ENCODE results near the gene ZBTB7C.
"Not testable (repeated sequence)": the region's sequence is repeated elsewhere in the genome, so short reads cannot be mapped to it uniquely, and the experiment has no call there.

Gene ZBTB7C

DNA sequence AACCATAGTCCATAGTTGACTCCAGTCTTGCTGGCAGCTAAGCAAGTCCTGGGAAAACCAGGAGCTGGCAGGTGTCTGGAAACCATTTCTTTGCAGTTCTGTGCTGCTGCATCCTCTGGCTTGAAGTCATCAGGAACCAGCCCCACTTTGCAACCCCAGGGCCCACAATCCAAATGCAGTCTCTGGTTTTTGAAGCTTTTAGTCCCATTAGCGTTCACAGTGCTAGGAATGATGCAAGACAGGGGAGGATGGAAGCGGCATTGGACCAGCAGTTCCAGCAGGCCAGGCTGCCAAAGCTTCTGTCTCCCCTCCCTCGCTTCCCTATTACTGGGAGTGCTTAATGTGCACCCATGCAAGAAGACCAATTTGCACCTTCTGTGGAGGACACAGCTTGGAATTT lies 106.4 kb downstream of the ZBTB7C start:
- DNase-seq (ENCODE audit: low read depth in 2 of 2), result no peak

DNA sequence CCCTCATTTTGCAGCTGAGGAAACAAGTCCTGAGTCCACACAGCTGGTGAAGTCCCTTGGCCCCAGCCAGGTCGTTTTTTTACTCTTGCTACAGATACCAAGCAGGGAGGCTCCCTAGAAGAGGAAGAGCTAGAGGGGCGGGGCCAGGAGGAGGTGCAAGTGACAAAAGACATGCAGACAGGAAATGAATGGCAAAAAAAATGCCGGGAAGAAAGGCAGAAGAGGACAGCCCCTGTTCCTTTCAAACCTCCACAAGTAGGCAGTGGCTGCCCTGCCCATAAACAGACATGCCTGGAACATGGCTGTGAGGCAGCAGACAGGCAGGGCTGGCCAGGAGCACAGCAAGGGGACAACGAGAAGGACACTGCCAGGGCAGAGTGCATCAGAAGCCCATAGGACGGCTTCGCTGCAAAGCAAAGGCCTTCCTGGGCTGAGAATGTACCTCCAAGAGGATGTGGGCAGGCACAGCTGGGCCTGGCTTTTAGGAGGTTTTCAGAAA lies 108.7 kb downstream of the ZBTB7C start:
- no peak for DNase-seq (ENCODE audit: low read depth in 2 of 2)

DNA sequence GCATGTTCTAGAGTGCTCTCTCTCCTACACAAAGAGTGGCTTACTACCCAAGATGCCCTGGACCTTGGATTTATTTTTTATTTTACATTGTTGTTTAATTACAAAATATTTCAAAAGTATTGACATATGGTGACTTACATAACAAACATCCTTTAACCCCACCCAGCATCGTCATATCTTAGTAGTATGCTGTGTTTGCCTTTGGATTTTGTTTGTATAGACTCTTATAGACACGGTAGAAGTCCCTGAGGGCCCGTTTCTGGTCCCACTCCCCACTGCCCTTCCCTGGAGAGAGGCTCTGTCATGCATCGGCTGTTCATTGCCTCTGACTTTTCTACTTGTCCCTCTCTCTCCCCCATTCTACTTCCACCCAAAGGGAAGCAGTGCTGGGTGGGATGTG lies 112.0 kb downstream of the ZBTB7C start:
- DNase-seq (ENCODE audit: low read depth in 2 of 2), result no peak

DNA sequence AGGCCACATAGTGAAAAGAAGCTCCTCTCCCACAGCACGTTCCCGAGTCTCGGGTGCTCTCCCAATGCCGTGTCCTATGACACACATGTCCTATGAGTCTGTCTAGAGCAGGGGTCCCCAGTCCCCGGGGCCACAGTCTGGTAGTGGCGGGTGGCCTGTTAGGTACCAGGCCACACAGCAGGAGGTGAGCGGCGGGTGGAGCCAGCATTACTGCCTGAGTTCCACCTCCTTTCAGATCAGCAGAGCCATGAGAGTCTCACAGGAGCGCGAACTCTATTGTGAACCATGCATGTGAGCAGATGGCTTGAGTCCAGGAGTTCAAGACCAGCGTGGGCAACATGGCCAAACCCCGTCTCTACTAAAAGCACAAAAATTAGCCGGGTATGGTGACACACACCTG lies 112.6 kb downstream of the ZBTB7C start:
- DNase-seq (ENCODE audit: low read depth in 2 of 2), result no peak

DNA sequence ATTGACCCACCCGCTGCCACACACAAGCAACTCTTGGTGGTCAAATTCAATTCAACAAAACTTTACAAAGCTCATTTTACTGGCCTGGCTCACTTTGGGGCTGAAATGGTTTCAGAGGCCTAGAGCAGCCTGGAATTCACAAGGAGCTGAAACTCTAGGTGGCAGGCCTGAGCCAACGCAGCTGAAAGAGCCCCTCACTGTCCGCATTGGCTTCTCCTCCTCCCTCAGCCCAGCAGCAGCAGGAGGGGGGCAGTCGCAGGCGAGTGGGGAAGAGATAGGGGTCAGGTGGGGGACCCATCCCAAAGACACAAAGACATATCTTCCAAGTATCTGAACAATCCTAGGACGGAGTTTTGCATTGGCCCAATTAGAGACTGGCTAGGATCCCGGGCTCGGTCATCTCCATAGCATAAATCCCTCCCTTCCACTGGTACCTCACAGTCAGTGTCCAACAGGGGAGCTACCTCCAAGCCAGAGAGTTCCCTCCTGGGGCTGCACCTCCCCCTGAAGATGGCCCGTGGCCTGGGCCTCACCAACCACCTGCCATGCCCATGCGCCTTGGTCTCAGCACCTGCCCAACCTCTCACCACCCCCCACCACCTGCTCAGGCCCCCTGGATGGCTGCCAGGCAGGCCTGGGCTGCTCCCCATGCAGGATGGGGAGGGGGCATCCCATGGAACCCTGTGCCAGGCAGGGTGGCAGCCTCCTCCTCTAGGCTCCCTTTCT lies 113.4 kb downstream of the ZBTB7C start:
- DNase-seq (ENCODE audit: low read depth in 2 of 2), result no peak

DNA sequence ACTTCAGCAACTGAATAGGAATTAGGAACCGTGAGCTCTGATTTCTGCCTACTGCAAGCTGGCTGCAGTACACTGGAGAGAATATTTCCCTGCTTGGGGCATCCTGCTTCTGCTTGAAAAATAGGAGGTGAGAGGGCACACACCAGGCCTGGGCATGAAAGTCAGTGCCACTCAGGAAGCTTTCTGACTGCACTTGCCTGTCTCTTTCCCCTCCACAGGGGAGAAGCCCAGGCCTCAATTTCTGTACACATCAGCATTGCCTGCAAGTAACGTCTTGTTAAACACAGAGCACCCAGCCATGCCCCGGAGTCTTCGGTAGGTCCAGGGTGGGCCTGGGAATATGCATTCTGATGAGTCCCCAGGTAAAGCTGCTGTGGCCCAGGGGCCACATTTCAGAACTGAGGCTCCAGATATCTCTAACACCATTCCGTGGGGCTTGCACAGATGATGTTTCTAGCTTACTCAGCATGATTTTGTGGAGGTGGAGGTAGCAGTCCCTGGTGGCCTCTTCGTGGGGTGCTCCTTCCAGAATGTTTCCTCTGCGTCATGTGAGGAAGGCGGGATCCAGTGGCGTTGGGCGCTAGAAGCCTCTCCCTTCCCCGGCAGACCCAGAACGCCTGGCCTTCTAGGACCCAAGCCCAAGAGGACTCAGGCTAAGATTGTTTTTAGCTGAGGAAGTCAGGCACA lies 114.1 kb downstream of the ZBTB7C start:
- no peak for DNase-seq (ENCODE audit: low read depth in 2 of 2)

DNA sequence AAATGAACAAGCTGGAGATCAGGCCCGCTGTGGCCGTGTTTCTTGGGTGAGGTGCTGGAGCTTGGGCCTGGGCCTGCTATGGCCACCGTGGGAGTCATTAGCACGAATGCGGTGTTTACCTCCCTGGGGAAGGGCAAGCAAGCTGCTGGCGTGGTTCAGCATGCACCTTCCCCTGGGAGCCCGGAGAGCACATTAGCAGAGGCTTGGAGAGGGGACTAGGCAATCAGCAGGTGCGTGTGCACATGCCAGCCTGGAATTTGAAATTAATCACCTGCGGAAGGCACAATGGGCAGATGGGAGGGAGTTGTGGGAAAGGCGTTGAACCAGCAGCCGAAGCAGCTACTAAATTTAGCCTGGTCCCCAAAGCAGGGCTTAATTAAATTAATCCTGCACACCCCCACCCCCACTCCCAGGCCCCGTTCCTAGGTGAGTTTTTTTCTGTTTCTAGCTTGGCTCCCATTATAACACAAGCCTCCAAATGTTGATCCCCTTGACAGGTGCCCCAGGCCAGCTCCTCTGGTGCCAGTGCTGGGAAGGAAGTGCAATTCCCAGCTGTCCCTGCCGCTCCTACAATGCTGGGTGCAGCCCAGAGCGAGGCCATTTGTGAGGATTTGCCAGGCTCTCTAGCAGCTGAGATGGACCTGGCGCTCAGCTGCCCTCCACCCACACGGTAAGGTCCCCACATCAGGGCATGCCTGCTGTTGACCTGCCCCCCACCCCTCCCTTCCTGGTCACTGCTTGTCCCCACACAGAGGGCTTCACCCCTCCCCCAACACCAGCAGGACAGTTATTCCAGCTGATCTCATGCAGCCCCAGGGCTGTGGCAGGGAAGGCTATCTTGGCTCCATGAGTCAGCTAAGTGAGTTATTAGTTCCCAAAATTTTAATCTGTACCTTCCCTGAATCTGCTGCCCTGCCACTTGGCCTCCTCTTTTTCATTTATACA lies 115.0 kb downstream of the ZBTB7C start:
- no peak for DNase-seq (ENCODE audit: low read depth in 2 of 2)

DNA sequence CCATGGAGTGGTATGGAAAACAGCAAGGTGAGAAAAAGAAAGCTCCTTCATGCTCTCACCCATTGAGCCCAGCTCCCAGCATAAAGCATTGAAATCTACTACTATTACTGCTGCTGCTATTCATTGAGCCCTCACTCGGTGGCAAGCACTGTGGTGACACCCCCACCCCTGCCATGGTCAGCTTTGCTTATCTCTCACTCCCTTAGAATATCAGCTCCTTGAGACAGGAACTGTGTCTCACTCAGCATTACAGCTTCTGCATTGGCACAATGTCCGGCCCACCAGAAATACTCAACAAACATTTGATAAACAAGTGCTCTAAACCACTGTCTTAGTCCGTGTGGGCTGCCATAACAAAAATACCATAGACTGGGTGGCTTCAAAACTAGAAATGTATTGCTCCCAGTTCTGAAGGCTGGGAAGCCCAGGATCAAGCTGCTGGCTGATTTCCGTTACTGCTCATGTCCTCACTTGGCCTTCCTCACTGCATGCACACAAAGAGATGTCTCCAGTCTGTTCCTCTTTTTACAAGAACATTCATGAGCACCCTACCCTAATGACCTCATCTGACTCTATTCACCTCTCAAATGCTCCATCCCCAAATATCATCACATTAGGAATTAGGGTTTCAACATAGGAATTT lies 116.3 kb downstream of the ZBTB7C start:
- DNase-seq (ENCODE audit: low read depth in 2 of 2), result no peak

DNA sequence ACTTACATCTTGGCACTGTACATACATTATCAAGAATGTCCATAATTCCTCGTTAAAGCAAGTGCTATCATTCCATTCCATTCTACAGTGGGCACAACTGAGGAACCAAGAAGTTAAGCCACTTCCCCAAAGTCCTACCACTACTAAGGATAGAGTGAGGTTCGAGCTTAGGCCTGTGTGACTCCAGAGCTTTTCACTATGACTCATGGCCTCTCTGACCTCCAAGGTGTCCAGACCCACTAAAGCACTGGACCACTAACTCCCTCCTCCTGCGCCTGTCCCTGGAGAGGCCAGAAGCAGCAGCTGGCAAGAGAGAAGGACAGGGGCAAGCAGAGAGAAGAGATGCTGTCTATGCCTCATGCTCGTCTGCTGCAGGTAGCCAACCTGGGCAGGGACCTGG lies 117.0 kb downstream of the ZBTB7C start:
- no peak for DNase-seq (ENCODE audit: low read depth in 2 of 2)

DNA sequence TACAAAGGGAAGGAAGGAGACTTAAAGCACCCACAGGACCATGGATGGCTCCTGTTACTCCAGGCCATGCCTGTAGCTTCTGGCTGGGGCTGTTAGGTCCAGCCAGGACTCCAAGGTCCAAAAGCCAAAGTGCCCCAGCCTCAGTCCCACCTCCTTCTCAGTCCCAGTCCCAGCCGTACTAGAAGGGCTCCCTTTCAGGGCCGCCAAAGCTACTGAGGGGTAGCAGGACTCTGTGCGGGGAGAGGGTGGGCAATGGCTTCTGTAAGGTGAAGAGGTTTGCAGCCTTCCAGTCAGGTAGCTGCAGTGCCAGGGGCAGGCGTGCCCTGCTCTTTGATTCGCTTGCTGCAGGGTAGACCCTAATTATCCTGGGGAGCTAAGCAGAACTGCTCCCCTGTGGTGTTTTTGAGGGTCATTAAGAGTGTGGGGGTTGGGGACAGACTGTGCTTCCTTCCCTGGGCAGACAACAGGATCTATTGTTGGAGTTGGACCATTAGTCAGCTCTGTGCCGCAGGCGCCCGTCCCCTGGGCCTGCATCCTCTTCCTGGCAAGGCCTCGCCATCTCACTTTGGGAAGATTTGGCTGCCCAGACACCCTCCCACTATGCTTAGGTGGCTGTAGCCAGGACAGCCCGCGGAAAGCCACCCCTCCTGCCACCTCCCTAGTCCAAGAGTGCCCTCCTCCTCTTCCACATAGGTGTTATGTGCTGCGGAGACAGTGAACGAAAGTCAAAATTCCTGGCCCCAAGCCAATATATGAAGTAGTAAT lies 118.8 kb downstream of the ZBTB7C start:
- no peak for DNase-seq (ENCODE audit: low read depth in 2 of 2)

DNA sequence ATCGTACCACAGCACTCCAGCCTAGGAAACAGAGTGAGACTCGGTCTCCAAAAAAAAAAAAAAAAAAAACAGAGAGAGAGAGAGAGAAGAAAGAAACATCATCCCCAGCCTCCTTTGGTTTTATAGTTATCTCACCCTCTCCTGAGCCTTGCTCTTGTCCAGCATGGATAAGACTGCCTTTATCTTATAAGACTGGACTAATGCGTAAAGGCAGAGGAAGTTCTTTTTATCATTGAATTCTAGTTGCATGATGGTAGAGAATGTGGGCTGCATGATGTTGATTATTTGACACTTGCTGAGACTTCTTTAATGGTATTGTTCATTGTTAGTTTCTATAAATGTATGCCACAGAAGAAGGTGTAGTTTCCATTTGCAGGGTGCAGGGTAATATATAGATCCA lies 124.4 kb downstream of the ZBTB7C start:
- DNase-seq (ENCODE audit: low read depth in 2 of 2), result no peak

DNA sequence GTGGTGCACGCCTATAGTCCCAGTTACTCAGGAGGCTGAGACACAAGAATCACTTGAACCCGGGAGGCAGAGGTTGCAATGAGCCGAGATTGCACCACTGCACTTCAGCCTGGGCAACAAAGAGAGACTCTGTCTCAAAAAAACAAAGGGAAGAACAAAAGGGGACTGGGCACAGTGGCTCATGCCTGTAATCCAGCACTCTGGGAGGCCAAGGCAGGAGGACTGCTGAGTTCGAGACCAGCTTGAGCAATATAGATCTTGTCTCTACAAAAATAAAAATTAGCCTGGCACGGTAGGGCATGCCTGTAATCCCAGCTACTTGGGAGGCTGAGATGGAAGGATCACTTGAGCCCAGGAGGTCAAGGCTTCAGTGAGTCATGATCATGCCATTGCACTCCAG lies 125.2 kb downstream of the ZBTB7C start:
- DNase-seq (ENCODE audit: low read depth in 2 of 2), result not testable (repeated sequence)

DNA sequence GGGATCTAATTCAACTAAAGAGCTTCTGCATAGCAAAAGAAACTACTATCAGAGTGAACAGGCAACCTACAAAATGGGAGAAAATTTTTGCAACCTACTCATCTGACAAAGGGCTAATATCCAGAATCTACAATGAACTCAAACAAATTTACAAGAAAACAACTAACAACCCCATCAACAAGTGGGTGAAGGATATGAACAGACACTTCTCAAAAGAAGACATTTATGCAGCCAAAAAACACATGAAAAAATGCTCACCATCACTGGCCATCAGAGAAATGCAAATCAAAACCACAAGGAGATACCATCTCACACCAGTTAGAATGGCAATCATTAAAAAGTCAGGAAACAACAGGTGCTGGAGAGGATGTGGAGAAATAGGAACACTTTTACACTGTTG lies 127.7 kb downstream of the ZBTB7C start:
- not testable (repeated sequence) for DNase-seq (ENCODE audit: low read depth in 2 of 2)

DNA sequence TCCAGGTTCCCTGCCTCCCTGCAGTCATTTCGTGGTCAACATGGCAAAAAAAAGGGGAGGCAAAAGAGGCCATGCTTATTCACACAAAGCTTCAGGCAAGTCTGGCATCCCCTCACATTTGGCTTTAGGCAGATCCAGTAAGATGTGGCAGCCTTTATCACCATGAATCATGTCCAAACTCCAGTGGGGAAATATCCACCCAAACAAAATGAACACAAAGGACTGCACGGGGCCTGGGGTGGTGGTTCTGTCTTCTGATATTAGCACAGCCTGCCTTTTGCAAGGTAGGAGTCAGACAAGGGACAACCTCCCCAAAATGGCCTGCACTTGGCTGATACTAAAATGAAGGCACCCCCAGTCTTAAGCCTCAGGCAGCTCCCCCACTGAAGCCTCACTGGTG lies 129.9 kb downstream of the ZBTB7C start:
- DNase-seq (ENCODE audit: low read depth in 2 of 2), result no peak

DNA sequence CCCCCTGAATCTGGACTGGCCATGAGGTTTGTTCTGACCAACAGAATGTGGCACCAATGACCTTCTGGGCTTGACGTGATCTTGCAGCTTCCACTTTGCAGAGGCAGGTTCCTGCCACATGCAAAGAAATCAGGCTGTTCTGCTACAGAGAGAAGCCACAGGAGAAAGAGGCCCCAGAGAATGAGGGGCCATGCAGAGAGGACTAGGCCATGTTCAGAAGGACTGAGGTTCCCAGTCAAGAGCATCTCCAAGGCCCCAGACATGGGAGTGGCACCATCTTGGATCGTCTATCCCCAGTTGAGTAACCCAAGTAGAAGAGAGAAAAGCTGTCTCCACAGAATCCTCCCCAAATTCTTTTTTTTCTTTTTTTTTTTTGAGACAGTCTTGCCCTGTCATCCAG lies 131.1 kb downstream of the ZBTB7C start:
- no peak for DNase-seq (ENCODE audit: low read depth in 2 of 2)

DNA sequence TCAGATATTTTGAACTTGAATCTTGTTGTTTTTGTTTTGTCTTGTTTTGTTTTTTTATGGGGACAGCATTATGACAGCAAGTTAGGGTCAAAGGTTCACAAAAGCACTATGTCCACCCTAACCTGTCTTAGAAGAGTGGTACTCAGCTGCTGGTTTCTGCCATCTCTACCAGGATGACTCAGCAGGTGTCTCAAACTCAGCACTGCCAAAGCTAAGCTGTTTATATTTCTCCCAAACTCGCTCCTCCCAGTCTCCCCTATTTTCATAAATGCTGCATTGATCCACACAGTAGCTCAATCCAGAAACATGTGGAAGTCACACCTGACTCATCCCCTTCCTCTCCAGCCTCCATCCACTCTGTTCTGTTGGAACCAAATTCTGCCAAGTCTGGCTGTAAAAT lies 134.9 kb downstream of the ZBTB7C start:
- no peak for DNase-seq (ENCODE audit: low read depth in 2 of 2)

DNA sequence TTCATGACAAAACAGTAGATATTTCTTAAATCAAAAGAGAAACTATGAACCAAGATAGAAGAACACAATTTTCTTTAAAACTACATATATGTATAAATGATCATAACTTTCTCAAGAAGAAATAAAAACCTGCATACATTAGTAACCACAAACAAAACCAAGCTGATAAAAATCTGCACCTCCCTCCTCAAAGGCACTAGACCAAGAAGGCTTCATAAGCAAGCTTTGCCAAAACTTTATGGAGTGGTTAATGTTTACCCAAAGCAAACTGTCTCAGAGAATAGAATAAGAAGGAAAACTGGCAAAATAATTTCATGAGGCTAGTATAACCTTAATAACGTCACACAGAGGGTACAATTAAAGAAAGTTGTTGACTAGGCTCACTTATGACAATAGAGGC lies 138.3 kb downstream of the ZBTB7C start:
- DNase-seq (ENCODE audit: low read depth in 2 of 2), result no peak

DNA sequence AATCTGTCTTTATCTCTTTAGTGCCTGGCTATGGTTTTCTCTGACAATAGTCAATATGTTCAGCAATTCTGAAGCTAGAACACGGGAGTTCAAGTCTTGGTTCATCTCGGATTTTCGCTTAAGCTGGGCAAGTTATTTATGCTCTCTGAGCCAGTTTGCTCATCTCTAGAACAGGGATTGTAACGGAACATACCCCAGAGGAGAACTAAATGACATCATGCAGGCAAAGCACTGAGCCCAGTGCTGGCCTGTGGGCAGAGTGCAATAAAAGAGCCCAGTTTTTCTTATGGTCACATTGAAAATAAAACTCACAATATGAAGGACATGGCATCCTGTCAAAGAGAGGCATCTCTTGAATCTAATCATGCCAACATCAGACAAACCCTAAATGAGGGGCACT lies 143.9 kb downstream of the ZBTB7C start:
- no peak for DNase-seq (ENCODE audit: low read depth in 2 of 2)

DNA sequence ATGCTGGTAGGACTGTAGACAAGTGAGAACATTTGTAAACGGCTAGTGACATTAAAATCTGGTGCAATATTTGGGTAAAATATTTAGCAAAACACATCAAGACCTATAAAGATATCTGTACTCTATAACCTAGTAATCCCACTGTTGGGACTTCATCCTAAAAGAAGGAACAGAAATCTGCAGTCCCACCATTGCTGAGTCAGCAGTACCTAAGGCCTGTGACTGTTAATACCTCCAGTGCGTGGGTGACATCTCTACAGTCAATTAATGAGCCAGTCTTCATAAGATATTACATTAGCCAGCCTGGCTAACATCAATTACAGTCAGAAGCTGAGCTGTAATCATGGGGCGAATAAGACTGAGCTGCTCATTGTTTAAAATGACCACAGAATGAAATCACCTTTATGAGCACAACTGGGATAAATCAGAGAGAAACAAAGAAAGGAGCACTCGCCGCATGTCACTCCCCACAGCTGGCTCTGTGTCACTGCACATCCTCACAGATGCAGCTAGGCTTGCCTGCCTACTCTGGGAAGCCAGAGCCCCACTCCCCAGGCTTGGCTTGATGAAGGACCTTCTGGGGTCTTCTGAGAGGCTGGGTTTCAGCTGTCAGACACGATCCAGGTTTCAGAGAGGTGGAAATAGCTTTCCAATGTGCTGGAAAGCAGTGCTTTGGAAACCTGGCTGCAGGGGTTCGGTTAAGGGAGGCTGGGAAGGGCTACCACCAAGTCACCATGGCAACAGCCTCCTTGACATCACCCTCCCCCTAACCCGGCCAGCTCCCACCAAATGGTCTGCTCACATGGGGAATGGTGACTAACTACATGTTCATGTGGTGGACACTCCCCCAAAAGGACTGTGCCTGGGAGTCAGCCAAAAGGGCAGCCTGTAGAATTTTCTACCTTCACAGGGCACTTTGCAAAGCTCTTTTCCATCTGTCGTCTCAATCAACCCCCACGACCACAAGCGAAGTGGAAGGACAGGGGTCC lies 145.0 kb downstream of the ZBTB7C start:
- DNase-seq (ENCODE audit: low read depth in 2 of 2), result no peak

Measured in stimulated activated CD4-positive, alpha-beta T cell treated with anti-CD3 and anti-CD28 coated beads, Interleukin-1b, Interleukin-23, amount 100 ng/mL, for 1 hour (primary cell).